ENCODE measurements around the gene SCN3B.
A peak's percentile ranks its signal among the peaks of the same experiment; 100 is the strongest.

Gene SCN3B

GRCh38 chr11:123653827-123654565 lies 428 bp downstream of the SCN3B start:
- peak in 1 of 2 donors; percentile 44 for ATAC-seq

- no peak for ATAC-seq
Observed at GRCh38 chr11:123653483-123653826, 969 bp downstream of the SCN3B start.

- no peak for ATAC-seq
Observed at GRCh38 chr11:123652599-123652998, 1.8 kb downstream of the SCN3B start.

DNA sequence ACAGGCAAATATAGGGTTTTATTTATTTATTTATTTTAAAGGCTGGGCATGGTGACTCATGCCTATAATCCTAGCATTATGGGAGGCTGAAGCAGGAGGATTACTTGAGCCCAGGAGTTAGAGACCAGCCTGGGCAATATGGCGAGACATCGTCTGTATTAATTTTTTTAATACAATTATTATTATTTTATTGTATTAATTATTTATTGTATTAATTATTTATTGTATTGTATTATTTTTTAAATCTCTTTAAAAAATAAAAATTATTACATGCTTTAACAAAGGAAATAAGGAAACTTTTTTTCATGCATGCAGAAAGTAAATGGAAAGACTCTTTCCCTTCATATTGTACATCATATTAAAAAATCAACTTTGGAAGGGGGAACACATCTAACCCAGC lies 3.5 kb downstream of the SCN3B start:
- no peak for ATAC-seq

DNA sequence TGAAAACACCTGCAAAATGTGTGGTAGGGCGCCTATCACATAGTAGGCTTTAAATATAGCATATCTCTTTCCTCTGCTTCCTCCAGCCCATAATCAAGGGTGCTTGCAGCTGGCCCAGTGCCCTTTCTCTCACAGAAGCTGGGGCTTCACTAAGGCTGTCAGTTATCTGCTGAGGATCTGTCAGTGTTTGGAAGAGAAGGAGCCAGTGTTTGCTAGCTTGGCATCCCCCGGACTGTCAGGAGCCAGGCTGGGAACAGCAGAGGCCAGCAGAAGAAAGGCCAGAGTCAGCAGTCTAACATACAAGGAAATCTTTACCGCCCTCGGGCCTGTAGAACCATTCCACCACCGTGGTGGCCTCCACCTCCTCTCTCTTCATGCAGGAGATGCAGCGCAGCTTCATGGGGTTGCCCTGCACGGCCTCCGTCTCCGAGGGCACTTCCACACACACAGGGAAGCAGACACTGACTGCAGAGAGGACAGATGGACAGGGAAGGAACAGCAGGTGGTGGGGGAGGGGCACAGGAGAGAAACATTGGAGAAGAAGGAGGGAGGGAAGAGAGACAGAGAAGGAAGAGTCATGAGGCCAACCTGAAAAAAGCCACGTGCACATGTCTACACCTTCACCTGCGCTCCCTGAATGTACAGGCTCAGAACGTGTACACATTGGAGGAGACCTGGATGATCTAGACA lies 9.0 kb downstream of the SCN3B start:
- ATAC-seq = no peak

GRCh38 chr11:123642435-123642834 lies 12.0 kb downstream of the SCN3B start:
- ATAC-seq = no peak

- no peak for ATAC-seq
Observed at GRCh38 chr11:123641495-123641840, 13.0 kb downstream of the SCN3B start.

GRCh38 chr11:123640677-123641494 lies 13.5 kb downstream of the SCN3B start:
- ATAC-seq = peak; percentile 33 to 51

DNA sequence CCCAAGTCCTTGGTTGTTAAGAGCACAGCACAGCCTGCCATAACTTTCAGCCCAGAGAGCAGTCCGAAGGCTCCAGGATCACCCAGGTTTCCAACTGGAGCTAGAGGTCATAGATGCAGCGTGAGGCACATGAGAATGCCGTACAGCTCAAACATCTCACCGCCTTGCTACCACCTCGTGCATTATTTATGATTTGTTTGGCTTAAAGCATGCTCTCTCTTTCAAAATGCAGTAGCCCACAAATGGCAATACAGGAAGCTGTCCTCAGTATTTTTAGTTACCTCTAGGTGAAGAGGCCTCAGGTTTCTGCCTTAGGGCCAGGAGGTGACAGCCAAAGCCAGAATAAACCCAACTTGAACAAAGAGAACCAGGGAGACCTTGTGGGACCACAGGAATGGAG lies 14.4 kb downstream of the SCN3B start:
- no peak for ATAC-seq

- no peak for ATAC-seq
Observed at GRCh38 chr11:123630126-123630608, 24.3 kb downstream of the SCN3B start.

DNA sequence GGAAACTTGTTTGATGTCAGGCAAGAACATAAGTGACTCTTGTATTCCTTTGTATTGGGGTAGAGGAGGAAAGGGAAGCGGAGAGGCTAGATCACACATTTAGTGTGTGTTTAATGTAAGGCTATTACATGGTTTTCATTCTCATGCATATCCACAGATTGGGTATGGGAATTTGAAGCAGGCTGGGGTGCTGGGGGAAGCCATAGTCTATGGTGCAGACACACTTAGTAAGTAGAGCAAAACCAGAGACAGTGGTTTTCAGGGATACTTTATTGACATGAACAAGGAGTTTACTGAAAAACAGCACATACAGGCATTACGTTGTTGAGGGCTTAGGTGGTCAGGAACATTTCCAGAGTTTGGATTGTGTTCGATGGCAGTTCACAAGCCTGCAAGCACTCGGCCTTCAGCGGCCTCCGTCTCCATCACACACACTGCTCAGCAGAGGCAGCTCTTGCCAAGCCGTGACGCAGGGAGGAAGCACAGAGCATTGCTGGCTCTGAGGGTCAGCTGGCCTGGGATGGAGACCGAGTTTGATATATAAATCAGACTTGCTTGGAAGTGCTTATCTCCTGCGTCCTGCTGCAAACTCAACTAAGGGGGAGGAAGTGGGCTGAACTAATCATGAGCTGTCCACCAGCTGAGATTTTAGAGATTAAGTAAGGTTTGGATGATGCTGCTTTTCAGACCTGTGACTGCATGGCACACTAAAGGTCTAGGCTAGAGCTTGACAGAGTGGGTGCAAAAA lies 25.3 kb downstream of the SCN3B start:
- no peak for ATAC-seq

DNA sequence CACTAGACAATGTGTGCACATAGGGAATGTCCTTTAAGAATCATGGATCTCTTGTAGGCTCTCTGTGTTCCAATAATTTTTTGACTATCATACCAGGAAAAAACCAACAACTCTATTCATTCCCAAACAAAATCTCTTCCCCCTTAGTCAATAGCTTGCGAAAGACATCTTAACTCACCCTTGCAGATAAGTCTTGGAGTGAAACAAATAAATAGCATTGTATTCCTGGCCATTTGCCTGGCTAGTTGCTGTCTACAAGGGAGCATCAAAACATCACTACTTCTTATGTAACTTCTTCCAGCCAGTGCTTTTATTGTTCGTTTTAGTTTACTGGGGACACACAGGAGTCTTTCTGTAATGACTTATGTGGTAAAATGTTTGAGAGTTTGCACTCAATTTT lies 29.4 kb downstream of the SCN3B start:
- no peak for ATAC-seq

DNA sequence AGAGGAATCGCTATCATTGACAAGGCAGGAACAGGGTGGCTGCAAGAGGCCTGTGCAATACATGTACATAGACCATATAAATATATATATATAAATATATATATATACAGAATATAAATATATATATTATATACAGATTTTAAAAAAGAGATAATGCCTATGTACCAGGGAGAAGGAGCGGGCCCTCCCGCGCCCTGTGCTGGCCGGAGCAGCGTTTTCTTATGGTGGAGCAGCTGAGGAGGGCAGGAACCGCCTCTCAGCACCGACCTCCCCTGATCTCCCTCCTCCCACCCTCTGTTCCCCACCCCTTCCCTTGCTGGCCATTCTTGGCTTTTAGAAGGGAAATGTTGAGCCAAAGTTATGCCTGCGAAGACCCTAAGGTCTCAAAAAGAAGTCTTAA lies 31.8 kb downstream of the SCN3B start:
- ATAC-seq = no peak

DNA sequence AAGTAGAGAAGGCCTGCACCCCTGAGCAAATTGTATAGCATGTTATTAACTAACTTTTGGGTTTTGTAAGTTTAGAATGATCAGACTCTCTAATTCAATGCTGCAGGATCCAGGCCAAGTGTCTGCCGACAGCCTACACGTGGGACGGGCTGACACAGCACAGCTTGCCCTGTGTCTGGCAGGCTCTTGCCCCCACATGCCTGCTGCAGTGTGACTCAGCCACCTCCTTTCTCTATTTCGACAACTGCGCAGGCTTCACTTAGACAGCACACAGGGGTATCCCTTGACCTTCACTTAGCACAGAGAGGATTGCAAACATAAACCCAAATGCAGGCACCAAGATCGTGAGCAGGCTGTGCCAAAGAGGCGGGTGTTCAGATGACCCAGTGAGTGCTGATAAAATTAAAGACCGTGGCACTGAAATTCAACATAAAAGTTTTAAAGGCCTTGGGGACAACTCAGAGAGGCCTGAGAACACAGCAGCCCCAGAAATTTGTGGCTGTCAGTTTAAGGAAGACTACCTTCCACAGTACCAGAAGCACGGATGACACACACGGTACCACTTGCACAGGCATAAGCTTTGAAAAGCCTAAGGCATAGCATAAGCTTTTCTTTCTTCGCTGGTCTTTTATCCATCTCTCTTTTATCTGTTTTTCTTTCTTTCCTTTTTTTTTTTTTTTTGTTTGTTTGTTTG lies 37.8 kb downstream of the SCN3B start:
- no peak for ATAC-seq

DNA sequence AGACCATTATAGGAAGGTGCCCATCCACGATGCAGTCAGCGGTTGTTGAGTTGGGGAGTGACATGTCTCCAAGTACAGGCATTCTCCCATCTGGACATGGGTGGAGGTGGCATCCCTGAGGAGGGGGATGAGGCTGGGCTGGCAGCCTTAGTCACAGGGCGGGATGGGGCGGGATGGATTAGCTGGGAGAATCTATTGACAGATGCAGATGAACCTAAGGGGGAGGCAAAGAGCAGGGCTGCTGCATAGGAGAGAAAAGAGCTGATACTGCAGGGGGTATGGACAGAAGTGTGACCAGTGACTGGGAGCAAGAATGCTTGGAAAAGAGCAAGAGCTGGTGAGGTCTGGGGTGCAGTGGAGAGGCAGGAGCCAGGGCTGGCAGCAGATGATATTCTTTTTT lies 42.7 kb downstream of the SCN3B start:
- no peak for ATAC-seq

DNA sequence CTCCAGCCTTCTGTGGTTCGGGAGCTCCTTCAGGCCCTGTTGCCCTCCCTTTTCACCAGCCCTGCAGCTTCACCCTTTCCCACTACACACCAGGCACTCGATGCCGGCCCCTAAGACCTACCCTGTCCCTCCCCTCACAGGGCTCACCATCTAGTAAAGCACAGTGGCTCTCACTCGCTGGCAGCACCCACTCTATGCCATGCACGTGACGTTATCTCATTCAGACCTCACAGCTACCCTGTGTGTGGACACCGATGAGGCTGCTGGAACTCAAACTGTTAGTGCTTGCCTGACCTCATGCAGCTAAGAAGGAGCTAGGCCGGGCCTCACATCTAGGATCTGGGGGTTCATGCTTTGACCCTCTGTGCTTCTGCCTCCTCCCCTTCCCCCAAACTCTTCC lies 45.5 kb downstream of the SCN3B start:
- no peak for ATAC-seq

DNA sequence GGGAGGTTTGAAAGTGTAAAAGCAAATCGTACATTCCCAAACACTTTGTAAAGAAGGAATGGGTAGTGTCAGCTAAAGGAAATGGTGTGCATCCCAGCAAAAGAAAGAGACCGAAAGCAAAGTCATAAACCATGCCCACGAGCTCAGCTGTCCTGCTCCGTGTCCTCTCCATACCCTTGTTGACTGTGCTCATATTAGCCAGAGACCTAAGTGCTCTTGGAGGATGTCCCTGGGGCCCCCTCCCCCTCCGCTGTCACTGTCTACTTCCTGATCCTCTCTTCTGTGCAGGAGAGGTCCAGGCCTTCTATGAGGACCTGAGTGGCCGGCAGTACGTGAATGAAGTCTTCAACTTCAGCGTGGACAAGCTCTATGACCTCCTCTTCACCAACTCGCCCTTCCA lies 46.1 kb downstream of the SCN3B start:
- ATAC-seq = no peak

GRCh38 chr11:123607781-123608180 lies 46.6 kb downstream of the SCN3B start:
- ATAC-seq = no peak

GRCh38 chr11:123603666-123604065 lies 50.8 kb downstream of the SCN3B start:
- ATAC-seq = no peak

GRCh38 chr11:123601743-123602142 lies 52.7 kb downstream of the SCN3B start:
- no peak for ATAC-seq

DNA sequence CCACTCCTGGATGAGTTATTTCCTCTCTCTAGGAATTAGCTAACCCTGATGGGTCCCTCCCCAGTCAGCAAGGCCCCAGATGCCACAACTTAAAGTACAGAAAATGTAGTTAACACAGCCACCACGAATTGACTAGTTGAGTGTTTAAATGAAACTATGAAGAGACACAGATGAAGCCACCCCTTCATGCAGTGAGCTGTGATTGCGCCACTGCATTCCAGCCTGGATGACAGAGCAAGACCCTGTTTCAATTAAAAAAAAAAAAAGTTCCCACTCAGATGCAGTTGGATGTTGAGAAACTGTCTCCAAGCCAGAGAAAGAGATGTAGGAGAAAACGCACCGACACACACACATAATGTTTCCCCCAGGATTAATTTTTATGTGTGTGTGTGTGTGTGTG lies 53.3 kb downstream of the SCN3B start:
- no peak for ATAC-seq

DNA sequence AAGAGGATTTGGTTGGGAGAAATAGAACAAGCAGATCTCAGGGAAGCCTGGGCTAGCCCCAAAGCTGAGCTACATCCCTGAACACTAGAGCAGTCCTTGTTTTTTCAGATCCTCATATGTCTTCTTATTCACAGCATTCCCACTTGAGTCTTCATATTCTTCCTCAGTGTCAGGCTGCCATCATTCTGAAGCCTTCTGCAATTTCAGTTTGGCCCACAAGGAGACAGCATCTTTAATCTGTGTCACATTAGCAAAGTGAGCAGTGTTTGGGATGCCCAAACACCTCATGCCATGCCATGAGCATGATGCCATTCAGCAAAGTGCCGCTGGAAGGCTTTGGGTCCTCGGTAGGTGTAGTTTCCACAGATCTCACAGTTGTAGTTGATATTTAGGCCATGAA lies 56.6 kb downstream of the SCN3B start:
- ATAC-seq = no peak
